Measurements from ENCODE around the gene ZNF549. TPM values are rescaled to one million over a fixed set of nuclear protein-coding genes. Genes with fewer than 3 reads are reported as not detected.
"Not testable (repeated sequence)": the region's sequence is repeated elsewhere in the genome, so short reads cannot be mapped to it uniquely, and the experiment has no call there.

ZNF549 gene
- total RNA-seq, 1 donor from 2014 or later: 2.2 TPM

DNA sequence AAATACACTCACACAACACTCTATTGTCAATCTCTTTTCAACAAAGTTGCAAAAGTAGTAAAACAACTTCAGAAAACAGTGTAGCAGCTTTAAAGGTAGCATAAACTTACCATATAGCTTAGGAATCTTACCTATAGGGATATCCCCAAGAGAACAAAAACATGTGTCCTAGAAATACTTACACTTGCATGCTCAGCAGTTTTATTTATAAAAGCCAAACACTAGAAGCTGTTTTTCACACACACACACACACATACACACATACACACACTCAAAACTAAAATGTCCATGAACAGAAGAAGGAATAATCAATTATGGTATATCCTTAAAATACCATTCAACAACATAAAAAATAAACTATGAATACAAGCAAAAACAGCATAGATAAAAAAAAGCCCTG, 15.7 kb upstream of the ZNF549 start:
- Histone ChIP-seq H3K4me3 (no peak overlapping the region), H3K4me1 (no peaks in the 10 kb centered on the region), H3K9me3 (peaks cover 31 to 77% of the 10 kb centered on the region in 2 donors), H3K36me3 (peaks cover 18 to 30% of the 10 kb centered on the region in 2 donors), H3K27ac (no peak overlapping the region), H3K27me3 (no peaks in the 10 kb centered on the region)
- TF ChIP-seq, protein P1, sequence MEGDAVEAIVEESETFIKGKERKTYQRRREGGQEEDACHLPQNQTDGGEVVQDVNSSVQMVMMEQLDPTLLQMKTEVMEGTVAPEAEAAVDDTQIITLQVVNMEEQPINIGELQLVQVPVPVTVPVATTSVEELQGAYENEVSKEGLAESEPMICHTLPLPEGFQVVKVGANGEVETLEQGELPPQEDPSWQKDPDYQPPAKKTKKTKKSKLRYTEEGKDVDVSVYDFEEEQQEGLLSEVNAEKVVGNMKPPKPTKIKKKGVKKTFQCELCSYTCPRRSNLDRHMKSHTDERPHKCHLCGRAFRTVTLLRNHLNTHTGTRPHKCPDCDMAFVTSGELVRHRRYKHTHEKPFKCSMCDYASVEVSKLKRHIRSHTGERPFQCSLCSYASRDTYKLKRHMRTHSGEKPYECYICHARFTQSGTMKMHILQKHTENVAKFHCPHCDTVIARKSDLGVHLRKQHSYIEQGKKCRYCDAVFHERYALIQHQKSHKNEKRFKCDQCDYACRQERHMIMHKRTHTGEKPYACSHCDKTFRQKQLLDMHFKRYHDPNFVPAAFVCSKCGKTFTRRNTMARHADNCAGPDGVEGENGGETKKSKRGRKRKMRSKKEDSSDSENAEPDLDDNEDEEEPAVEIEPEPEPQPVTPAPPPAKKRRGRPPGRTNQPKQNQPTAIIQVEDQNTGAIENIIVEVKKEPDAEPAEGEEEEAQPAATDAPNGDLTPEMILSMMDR (IDR thresholded peaks at IDR 0.05): no peak
- intact Hi-C loops (cut with DNase I): no loop called here
- DNase-seq (ENCODE audit: low spot score in 2 of 2): no peak

DNA sequence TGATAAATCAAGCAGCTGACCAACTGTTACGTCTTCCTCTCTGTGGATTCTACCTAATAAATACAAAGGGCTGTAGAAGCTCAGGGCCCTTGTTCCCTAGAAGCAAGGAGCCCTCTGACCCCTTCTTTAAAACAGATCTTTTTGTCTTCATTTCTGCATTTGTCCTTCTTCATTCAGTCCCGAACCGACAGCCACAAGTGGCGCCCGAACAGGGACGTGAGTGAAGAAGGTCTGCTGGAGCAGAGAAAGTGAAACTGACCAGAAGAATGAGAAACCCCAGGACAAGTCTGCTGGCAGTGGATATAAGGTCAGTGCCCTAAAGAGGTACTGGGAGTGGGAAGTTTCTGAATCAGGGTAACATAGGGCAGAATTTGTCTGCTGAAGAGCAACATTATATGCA, 14.3 kb upstream of the ZNF549 start:
- Histone ChIP-seq H3K36me3 (peaks cover 10 to 25% of the 10 kb centered on the region in 2 donors), H3K4me1 (no peaks in the 10 kb centered on the region)
- TF ChIP-seq, protein P1 (IDR thresholded peaks at IDR 0.05): no peak

DNA sequence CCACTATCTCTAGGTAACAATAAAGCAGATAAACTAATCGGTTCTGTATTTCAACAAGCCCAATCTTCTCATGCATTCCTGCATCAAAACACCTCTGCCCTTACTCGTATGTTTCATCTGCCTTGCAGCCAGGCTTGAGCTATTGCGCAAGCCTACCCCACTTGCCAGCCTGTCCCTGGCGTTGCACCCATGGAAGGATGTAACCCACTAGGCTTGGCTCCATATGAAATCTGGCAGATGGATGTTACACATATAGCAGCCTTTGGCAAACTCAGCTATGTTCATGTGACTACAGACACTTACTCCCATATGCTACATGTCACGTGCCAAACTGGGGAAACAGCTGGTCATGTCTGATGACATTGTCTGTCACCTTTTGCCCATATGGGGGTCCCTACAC, 11.9 kb upstream of the ZNF549 start:
- intact Hi-C loops (cut with DNase I): no loop called here
- no peaks in the 10 kb centered on the region for H3K27me3 ChIP-seq
- DNase-seq (ENCODE audit: low spot score in 2 of 2): no peak
- H3K36me3 ChIP-seq: peaks cover 7 to 21% of the 10 kb centered on the region in 2 donors
- peaks cover 18 to 60% of the 10 kb centered on the region in 2 donors for H3K9me3 ChIP-seq
- TF ChIP-seq, protein P1 (IDR thresholded peaks at IDR 0.05): no peak
- H3K4me3 ChIP-seq: no peak overlapping the region
- no peaks in the 10 kb centered on the region for H3K4me1 ChIP-seq
- H3K27ac ChIP-seq: no peak overlapping the region

More for the DNA sequence above, 14.3 kb upstream of the ZNF549 start:
- intact Hi-C loops (cut with DNase I): no loop called here
- DNase-seq (ENCODE audit: low spot score in 2 of 2): no peak
- no peak overlapping the region for H3K27ac ChIP-seq
- peaks cover 28 to 74% of the 10 kb centered on the region in 2 donors for H3K9me3 ChIP-seq
- H3K27me3 ChIP-seq: no peaks in the 10 kb centered on the region
- H3K4me3 ChIP-seq: no peak overlapping the region

DNA sequence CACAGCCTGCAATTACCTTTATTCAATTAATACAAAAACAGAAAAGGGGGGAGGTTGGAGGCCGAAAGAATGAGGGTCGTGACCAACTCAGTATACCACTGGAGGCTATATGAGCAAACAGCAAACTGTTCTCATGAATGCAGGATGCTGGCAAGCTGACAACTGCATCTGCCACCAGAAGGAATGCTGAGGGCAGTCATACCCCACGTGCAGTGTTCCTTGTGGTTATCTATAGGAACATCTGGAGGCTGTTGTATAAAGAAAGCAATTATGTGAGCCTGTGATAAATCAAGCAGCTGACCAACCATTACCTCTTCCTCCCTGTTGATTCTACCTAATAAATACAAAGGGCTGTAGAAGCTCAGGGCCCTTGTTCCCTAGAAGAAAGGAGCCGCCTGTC, 9.1 kb upstream of the ZNF549 start:
- H3K4me1 ChIP-seq; intact Hi-C loops (cut with DNase I); DNase-seq (ENCODE audit: low spot score in 2 of 2); H3K27ac ChIP-seq; H3K4me3 ChIP-seq; H3K27me3 ChIP-seq: not testable (repeated sequence)
- H3K36me3 ChIP-seq: peaks cover 7 to 21% of the 10 kb centered on the region in 2 donors
- peaks cover 9 to 45% of the 10 kb centered on the region in 2 donors for H3K9me3 ChIP-seq

DNA sequence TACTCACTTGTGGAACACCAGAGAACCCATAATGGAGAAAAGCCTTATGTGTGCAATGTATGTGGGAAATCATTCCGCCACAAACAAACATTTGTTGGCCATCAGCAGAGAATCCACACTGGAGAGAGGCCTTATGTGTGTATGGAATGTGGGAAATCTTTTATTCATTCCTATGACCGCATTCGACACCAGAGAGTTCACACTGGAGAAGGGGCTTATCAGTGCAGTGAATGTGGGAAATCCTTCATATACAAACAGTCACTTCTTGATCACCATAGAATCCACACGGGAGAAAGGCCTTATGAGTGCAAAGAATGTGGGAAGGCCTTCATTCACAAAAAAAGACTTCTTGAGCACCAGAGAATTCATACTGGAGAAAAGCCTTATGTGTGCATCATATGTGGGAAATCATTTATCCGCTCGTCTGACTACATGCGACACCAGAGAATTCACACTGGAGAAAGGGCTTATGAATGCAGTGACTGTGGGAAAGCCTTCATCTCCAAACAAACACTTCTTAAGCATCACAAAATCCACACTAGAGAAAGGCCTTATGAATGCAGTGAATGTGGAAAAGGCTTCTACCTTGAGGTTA, 10.9 kb downstream of the ZNF549 start:
- TF ChIP-seq, protein P1 (IDR thresholded peaks at IDR 0.05): no peak
- intact Hi-C loops (cut with DNase I): no loop called here
- H3K27me3 ChIP-seq: no peaks in the 10 kb centered on the region
- H3K4me3 ChIP-seq: peak overlapping the region in 1 of 2 donors; percentile 4
- peaks cover 98 to 100% of the 10 kb centered on the region in 2 donors for H3K9me3 ChIP-seq
- peaks cover 85 to 100% of the 10 kb centered on the region in 2 donors for H3K36me3 ChIP-seq
- no peak overlapping the region for H3K27ac ChIP-seq
- no peak for DNase-seq (ENCODE audit: low spot score in 2 of 2)
- H3K4me1 ChIP-seq: no peaks in the 10 kb centered on the region

DNA sequence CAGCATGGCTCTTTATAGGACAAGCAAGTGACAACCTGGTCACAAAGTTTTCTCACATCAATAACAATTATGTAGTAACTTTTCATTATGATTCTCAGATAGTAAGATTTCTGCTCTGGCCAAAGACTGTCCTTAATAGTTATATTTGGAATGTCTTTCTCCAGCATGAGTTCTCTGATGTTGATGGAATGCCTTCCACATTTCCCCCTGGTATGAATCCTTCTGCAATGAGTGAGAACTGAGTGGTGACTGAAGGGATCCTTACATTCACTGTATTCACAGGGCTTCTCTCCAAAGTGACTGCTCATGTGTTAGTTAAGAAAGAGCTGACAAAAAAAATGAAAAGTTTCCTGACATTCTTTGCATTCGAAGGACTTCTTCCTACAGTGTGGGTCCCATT, 19.4 kb downstream of the ZNF549 start:
- peaks cover 89 to 100% of the 10 kb centered on the region in 2 donors for H3K9me3 ChIP-seq
- no peak overlapping the region for H3K27ac ChIP-seq
- no peaks in the 10 kb centered on the region for H3K4me1 ChIP-seq
- H3K4me3 ChIP-seq: no peak overlapping the region
- intact Hi-C loops (cut with DNase I): no loop called here
- no peaks in the 10 kb centered on the region for H3K27me3 ChIP-seq
- TF ChIP-seq, protein P1 (IDR thresholded peaks at IDR 0.05): no peak
- no peak for DNase-seq (ENCODE audit: low spot score in 2 of 2)
- H3K36me3 ChIP-seq: peaks cover 98 to 100% of the 10 kb centered on the region in 2 donors

Measured in ascending aorta (tissue), 2 donors.